GM23248 (cell line): ENCODE measurements around the gene LRP1.

ENCODE experiments used
- EZH2 ChIP-seq: fragments of 200-600 bp; sonication (generic); IDR thresholded peaks from 2 replicates; pipeline ENCODE4 v1.6.1; 2018; ENCODE audit warnings: antibody characterized with exemption, mild to moderate bottlenecking; ENCODE audit not compliant: insufficient read depth, poor library complexity, severe bottlenecking
- EZH2phosphoT487 ChIP-seq: fragments of 200-600 bp; sonication (generic); IDR thresholded peaks from 2 replicates; pipeline ENCODE4 v1.6.1; 2018; ENCODE audit warnings: antibody characterized with exemption, moderate library complexity, mild to moderate bottlenecking, low read depth; ENCODE audit not compliant: insufficient read depth

GRCh38 chr12:57092529-57092862, 35.8 kb upstream of the LRP1 start:
- TF ChIP-seq EZH2 (no peak), EZH2phosphoT487 (no peak)
